ENCODE measurements around the gene CECR2.

The CECR2 gene

GRCh38 chr22:17410576-17410975, 41.3 kb downstream of the CECR2 start:
- Histone ChIP-seq H4K20me1 (ENCODE audit: control insufficient read depth, insufficient read depth, low read depth, low read length) (0 out of 2 replicates have a peak, but pooled peaks cover 5% of the 10 kb centered on the region), H3F3A (ENCODE audit: control insufficient read depth, insufficient read depth) (peaks cover 4% of the 10 kb centered on the region; the same call in 1 of the 2 replicates), H3K9me3 (ENCODE audit: control insufficient read depth, insufficient read depth, low read length) (no peaks in the 10 kb centered on the region), H3K4me3 (ENCODE audit: low read length) (no peak overlapping the region), H3K79me2 (ENCODE audit: control insufficient read depth, low read length) (peaks cover 74% of the 10 kb centered on the region), H3K27ac (ENCODE audit: low read depth, low read length) (no peak overlapping the region), H3K27me3 (ENCODE audit: control insufficient read depth, low read length) (no peaks in the 10 kb centered on the region), H3K36me3 (ENCODE audit: control insufficient read depth, low read length) (no peaks in the 10 kb centered on the region), H3K4me2 (ENCODE audit: low read length) (no peak overlapping the region), H3K9me2 (replicated peaks; ENCODE audit: control insufficient read depth, low read length) (no peaks in the 10 kb centered on the region), H3K4me1 (ENCODE audit: control insufficient read depth, low read length) (peaks cover 28% of the 10 kb centered on the region)
- no peak for TF ChIP-seq CTCF (IDR thresholded peaks at IDR 0.05; ENCODE audit: low read depth, low read length, poor library complexity, severe bottlenecking)

GRCh38 chr22:17411213-17411612, 42.0 kb downstream of the CECR2 start:
- TF ChIP-seq CTCF (IDR thresholded peaks at IDR 0.05; ENCODE audit: low read depth, low read length, poor library complexity, severe bottlenecking) (no peak), EZH2phosphoT487 (IDR thresholded peaks at IDR 0.05; ENCODE audit: borderline replicate concordance, low read length) (no peak)
- Histone ChIP-seq H3K79me2 (ENCODE audit: control insufficient read depth, low read length) (peaks cover 74% of the 10 kb centered on the region), H3K4me2 (ENCODE audit: low read length) (no peak overlapping the region), H3K4me1 (ENCODE audit: control insufficient read depth, low read length) (peaks cover 22% of the 10 kb centered on the region), H3F3A (ENCODE audit: control insufficient read depth, insufficient read depth) (no peaks in the 10 kb centered on the region), H3K36me3 (ENCODE audit: control insufficient read depth, low read length) (no peaks in the 10 kb centered on the region), H3K4me3 (ENCODE audit: low read length) (no peak overlapping the region), H4K20me1 (ENCODE audit: control insufficient read depth, insufficient read depth, low read depth, low read length) (0 out of 2 replicates have a peak, but pooled peaks cover 5% of the 10 kb centered on the region), H3K27me3 (ENCODE audit: control insufficient read depth, low read length) (no peaks in the 10 kb centered on the region), H3K27ac (ENCODE audit: low read depth, low read length) (no peak overlapping the region), H3K9me3 (ENCODE audit: control insufficient read depth, insufficient read depth, low read length) (no peaks in the 10 kb centered on the region), H3K9me2 (replicated peaks; ENCODE audit: control insufficient read depth, low read length) (no peaks in the 10 kb centered on the region)

GRCh38 chr22:17412232-17412631, 43.0 kb downstream of the CECR2 start:
- H3K9me3 ChIP-seq (ENCODE audit: control insufficient read depth, insufficient read depth, low read length) = no peaks in the 10 kb centered on the region
- H3K36me3 ChIP-seq (ENCODE audit: control insufficient read depth, low read length) = no peaks in the 10 kb centered on the region
- TF ChIP-seq CTCF (IDR thresholded peaks at IDR 0.05; ENCODE audit: low read depth, low read length, poor library complexity, severe bottlenecking) (no peak), EZH2phosphoT487 (IDR thresholded peaks at IDR 0.05; ENCODE audit: borderline replicate concordance, low read length) (no peak)
- no peaks in the 10 kb centered on the region for H3K9me2 ChIP-seq (replicated peaks; ENCODE audit: control insufficient read depth, low read length)
- peaks cover 11% of the 10 kb centered on the region for H3K4me1 ChIP-seq (ENCODE audit: control insufficient read depth, low read length)
- no peak overlapping the region for H3K4me2 ChIP-seq (ENCODE audit: low read length)
- no peaks in the 10 kb centered on the region for H3K27me3 ChIP-seq (ENCODE audit: control insufficient read depth, low read length)
- no peaks in the 10 kb centered on the region for H4K20me1 ChIP-seq (ENCODE audit: control insufficient read depth, insufficient read depth, low read depth, low read length)
- no peak overlapping the region for H3K27ac ChIP-seq (ENCODE audit: low read depth, low read length)
- no peak overlapping the region for H3K4me3 ChIP-seq (ENCODE audit: low read length)
- 0 out of 2 replicates have a peak, but pooled peaks cover under 1% of the 10 kb centered on the region for H3F3A ChIP-seq (ENCODE audit: control insufficient read depth, insufficient read depth)
- peaks cover 73% of the 10 kb centered on the region for H3K79me2 ChIP-seq (ENCODE audit: control insufficient read depth, low read length)

Data from DOHH2 (cell line).